ENCODE results near the gene SUPT6H.

DNA sequence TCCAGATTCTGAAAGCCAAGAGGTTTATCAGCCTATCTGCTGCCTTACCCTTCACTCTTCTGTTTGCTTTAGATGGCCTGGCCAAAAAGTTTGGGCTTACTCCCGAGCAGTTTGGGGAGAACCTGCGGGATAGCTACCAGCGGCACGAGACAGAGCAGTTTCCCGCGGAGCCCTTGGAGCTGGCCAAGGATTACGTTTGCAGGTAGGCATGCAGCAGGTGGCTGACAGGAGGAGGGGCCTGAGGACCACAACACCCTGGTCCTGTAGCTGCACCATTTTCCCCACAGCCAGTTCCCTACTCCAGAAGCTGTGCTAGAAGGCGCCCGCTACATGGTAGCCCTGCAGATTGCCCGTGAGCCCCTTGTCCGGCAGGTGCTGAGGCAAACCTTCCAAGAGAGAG lies 20.6 kb downstream of the SUPT6H start:
- TF ChIP-seq EZH2 (IDR thresholded peaks at IDR 0.05) (no peak), EZH2phosphoT487 (IDR thresholded peaks at IDR 0.05) (no peak)
- TF ChIP-seq, protein P1, sequence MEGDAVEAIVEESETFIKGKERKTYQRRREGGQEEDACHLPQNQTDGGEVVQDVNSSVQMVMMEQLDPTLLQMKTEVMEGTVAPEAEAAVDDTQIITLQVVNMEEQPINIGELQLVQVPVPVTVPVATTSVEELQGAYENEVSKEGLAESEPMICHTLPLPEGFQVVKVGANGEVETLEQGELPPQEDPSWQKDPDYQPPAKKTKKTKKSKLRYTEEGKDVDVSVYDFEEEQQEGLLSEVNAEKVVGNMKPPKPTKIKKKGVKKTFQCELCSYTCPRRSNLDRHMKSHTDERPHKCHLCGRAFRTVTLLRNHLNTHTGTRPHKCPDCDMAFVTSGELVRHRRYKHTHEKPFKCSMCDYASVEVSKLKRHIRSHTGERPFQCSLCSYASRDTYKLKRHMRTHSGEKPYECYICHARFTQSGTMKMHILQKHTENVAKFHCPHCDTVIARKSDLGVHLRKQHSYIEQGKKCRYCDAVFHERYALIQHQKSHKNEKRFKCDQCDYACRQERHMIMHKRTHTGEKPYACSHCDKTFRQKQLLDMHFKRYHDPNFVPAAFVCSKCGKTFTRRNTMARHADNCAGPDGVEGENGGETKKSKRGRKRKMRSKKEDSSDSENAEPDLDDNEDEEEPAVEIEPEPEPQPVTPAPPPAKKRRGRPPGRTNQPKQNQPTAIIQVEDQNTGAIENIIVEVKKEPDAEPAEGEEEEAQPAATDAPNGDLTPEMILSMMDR (IDR thresholded peaks at IDR 0.05): no peak

Data from neural progenitor cell (in vitro differentiated cells).